ENCODE measurements around the gene COL5A2.

COL5A2 gene

GRCh38 chr2:189165656-189166380 is 13.7 kb downstream of the COL5A2 start:
- no peak overlapping the region for H3K4me3 ChIP-seq (ENCODE audit: low read length, poor library complexity, severe bottlenecking)
- no peak overlapping the region for H3K9ac ChIP-seq (ENCODE audit: low read depth, low read length, poor library complexity, severe bottlenecking)
- TF ChIP-seq CTCF (conservative IDR thresholded peaks at IDR 0.05; ENCODE audit: low read length) (no peak), EZH2phosphoT487 (IDR thresholded peaks at IDR 0.05; ENCODE audit: borderline replicate concordance) (no peak)
- no peaks in the 10 kb centered on the region for H3K9me2 ChIP-seq (replicated peaks; ENCODE audit: low read depth, low read length)
- H3K27me3 ChIP-seq (ENCODE audit: insufficient read depth, low read length, poor library complexity, severe bottlenecking), result no peaks in the 10 kb centered on the region
- H4K20me1 ChIP-seq (ENCODE audit: insufficient read depth, low read length, poor library complexity, severe bottlenecking), result no peaks in the 10 kb centered on the region
- no peaks in the 10 kb centered on the region for H3K79me2 ChIP-seq (ENCODE audit: insufficient read depth, low read length)
- H3K9me3 ChIP-seq (ENCODE audit: insufficient read depth, low read depth, low read length), result no peaks in the 10 kb centered on the region
- no peaks in the 10 kb centered on the region for H3K4me1 ChIP-seq (ENCODE audit: insufficient read depth, low read length, poor library complexity, severe bottlenecking)
- H3K4me2 ChIP-seq (ENCODE audit: low read depth, low read length, poor library complexity, severe bottlenecking), result no peak overlapping the region
- H3F3A ChIP-seq (ENCODE audit: low read depth), result no peaks in the 10 kb centered on the region
- no peaks in the 10 kb centered on the region for H3K36me3 ChIP-seq (ENCODE audit: insufficient read depth, low read length)
- no peak overlapping the region for H2AFZ ChIP-seq (ENCODE audit: low read length)

DNA sequence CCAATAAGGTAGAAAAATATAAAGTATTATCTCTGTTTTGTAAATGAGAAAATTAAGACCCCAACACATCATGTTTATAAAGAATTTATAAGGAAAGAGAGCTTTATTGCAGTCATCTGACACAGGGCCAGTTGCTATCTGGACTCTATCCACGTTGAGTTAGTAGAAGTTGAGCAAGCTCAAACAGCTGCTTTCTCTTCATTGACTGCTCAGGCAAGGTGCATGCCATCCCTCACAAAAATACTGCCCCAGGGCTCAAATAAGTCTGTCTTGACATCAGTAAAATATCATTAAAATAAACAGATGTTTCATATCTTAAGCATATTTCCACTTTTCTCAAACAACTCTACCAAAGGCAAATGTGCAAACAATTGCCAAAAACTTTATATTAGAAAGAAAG is 14.8 kb downstream of the COL5A2 start:
- no peaks in the 10 kb centered on the region for H4K20me1 ChIP-seq (ENCODE audit: insufficient read depth, low read length, poor library complexity, severe bottlenecking)
- no peak for TF ChIP-seq CTCF (conservative IDR thresholded peaks at IDR 0.05; ENCODE audit: low read length)
- TF ChIP-seq EZH2phosphoT487 (IDR thresholded peaks at IDR 0.05; ENCODE audit: borderline replicate concordance), result no peak
- no peak overlapping the region for H3K9ac ChIP-seq (ENCODE audit: low read depth, low read length, poor library complexity, severe bottlenecking)

GRCh38 chr2:189163889-189164288 is 15.7 kb downstream of the COL5A2 start:
- Histone ChIP-seq H4K20me1 (ENCODE audit: insufficient read depth, low read length, poor library complexity, severe bottlenecking) (no peaks in the 10 kb centered on the region), H3K36me3 (ENCODE audit: insufficient read depth, low read length) (no peaks in the 10 kb centered on the region), H3K9ac (ENCODE audit: low read depth, low read length, poor library complexity, severe bottlenecking) (no peak overlapping the region), H3K27me3 (ENCODE audit: insufficient read depth, low read length, poor library complexity, severe bottlenecking) (no peaks in the 10 kb centered on the region), H3K4me3 (ENCODE audit: low read length, poor library complexity, severe bottlenecking) (no peak overlapping the region), H2AFZ (ENCODE audit: low read length) (peak overlapping the region; percentile 41; the same call in 1 of the 2 replicates), H3K9me3 (ENCODE audit: insufficient read depth, low read depth, low read length) (no peaks in the 10 kb centered on the region), H3K79me2 (ENCODE audit: insufficient read depth, low read length) (no peaks in the 10 kb centered on the region), H3K9me2 (replicated peaks; ENCODE audit: low read depth, low read length) (no peaks in the 10 kb centered on the region), H3K4me2 (ENCODE audit: low read depth, low read length, poor library complexity, severe bottlenecking) (no peak overlapping the region), H3F3A (ENCODE audit: low read depth) (no peaks in the 10 kb centered on the region), H3K4me1 (ENCODE audit: insufficient read depth, low read length, poor library complexity, severe bottlenecking) (no peaks in the 10 kb centered on the region)
- TF ChIP-seq EZH2phosphoT487 (IDR thresholded peaks at IDR 0.05; ENCODE audit: borderline replicate concordance) (no peak), CTCF (conservative IDR thresholded peaks at IDR 0.05; ENCODE audit: low read length) (no peak)

More for the DNA sequence above, 14.8 kb downstream of the COL5A2 start:
- Histone ChIP-seq H3K36me3 (ENCODE audit: insufficient read depth, low read length) (no peaks in the 10 kb centered on the region), H3K4me1 (ENCODE audit: insufficient read depth, low read length, poor library complexity, severe bottlenecking) (no peaks in the 10 kb centered on the region), H3K9me3 (ENCODE audit: insufficient read depth, low read depth, low read length) (no peaks in the 10 kb centered on the region), H2AFZ (ENCODE audit: low read length) (no peak overlapping the region), H3K79me2 (ENCODE audit: insufficient read depth, low read length) (no peaks in the 10 kb centered on the region), H3K27me3 (ENCODE audit: insufficient read depth, low read length, poor library complexity, severe bottlenecking) (no peaks in the 10 kb centered on the region), H3K9me2 (replicated peaks; ENCODE audit: low read depth, low read length) (no peaks in the 10 kb centered on the region), H3F3A (ENCODE audit: low read depth) (no peaks in the 10 kb centered on the region), H3K4me3 (ENCODE audit: low read length, poor library complexity, severe bottlenecking) (no peak overlapping the region), H3K4me2 (ENCODE audit: low read depth, low read length, poor library complexity, severe bottlenecking) (no peak overlapping the region)
